Activated CD8-positive, alpha-beta memory T cell treated with anti-CD3 and anti-CD28 coated beads, Interleukin-2, amount 50 U/mL, for 24 hours (primary cell): ENCODE results near the gene RPF1.
A peak's percentile ranks its signal among the peaks of the same experiment; 100 is the strongest.
"Not testable (repeated sequence)": the region's sequence is repeated elsewhere in the genome, so short reads cannot be mapped to it uniquely, and the experiment has no call there.

Source experiments
- DNase-seq: peaks from one replicate; pipeline ENCODE4 v3.0.0-alpha.2; 2020; ENCODE audit errors: extremely low read depth

The RPF1 gene, protein sequence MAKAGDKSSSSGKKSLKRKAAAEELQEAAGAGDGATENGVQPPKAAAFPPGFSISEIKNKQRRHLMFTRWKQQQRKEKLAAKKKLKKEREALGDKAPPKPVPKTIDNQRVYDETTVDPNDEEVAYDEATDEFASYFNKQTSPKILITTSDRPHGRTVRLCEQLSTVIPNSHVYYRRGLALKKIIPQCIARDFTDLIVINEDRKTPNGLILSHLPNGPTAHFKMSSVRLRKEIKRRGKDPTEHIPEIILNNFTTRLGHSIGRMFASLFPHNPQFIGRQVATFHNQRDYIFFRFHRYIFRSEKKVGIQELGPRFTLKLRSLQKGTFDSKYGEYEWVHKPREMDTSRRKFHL

DNA sequence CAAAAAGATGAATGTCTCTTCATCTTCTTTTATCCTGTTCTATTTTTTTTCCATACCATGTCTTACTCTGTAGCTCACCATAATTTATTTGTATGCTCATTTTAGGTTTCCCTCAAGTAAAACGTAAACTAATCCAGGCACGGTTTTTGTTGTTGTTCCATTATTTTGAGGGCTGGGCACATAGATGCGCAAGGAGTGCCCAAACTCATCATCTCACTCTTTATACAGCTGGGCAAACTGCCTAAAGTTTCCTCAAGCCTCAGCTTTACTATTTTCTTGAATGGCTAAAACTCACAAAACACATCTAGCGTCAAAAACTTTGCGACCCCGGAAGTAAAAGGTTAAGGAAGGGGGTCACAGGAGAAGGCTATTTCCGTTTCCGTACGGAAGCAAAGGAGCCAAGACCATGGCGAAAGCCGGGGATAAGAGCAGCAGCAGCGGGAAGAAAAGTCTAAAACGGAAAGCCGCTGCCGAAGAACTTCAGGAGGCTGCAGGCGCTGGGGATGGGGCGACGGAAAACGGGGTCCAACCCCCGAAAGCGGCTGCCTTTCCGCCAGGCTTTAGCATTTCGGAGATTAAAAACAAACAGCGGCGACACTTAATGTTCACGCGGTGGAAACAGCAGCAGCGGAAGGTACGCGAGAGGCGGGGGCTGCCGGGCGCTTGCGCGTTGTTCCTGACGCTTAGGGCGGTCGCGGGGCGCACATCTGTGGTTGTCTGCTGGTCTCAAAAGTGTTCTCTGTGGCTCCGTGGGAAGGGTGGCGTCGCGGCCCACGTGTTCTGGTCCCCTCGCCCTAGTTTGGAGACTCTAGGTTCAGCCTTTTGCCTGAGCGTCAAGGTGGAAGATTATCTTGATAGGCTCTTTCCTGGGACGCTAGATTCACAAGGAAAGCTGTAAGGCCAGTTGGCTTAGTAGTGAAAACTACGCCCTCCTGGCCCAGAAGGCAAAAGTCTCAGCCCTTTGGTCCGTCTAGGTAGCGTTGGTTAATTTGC lies at the start of gene RPF1:
Gene RPF1 (plus strand): TSS at position 391 of the 993 bp plus-strand sequence. CDS start 16 bp downstream, at position 407.
- peak; percentile 56 for DNase-seq

DNA sequence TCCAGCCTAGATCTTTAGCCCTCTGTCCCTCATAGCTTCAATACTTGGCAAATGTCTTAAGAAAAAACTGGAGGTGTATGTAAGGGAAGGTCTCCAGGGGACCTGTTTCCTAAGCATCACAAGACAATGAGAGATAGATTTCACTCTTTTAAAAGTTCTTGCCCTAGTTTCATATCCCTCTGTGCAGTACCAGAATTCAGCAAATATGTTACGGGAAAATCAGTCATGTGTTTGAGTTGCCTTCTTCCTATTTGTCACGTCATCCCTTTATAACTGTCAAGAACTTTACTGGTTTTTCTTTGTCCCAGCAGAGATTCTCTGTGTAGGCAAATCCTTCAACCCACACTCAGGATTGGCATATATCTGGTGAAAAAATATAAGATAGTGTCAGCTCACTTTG lies 48.5 kb upstream of the RPF1 start:
- DNase-seq, result no peak

DNA sequence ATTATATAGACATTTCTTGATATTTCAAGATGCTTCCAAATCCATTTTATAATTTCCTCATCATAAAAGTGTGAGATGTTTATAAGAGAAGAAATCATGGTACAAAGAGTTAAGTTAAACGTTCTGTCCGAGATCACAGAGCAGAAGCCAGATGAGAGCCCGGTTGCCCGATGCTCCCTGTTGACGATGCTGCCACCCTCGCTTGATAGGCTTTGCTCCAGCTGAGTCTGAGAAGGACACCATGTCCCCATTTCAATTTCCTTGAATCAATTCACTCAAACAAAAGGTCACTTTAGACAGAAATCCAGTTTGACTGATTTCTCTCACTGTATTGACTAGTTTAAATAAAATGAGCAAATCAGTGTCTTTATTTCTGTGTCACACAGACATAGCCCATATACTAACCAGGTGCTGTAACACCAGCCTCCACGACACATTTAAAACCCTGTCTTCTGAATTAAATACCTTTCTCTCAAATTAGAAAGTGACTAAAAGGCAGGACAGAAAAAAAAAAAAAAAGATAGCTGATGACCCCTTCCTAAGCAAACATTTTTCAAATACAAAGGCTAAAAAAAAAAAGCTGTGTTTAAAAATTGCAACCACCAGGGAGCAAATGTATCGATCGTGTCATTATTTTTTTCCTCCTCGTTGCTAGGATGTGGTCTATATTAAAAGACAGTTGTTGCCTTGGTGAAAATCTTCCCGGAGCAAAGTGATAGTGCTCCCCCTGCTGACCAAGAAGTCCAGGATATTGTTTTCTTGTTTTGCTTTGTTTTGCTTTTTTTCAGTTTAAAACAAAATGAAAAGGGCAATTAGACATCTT lies 45.6 kb upstream of the RPF1 start:
- DNase-seq, result peak; percentile 26

DNA sequence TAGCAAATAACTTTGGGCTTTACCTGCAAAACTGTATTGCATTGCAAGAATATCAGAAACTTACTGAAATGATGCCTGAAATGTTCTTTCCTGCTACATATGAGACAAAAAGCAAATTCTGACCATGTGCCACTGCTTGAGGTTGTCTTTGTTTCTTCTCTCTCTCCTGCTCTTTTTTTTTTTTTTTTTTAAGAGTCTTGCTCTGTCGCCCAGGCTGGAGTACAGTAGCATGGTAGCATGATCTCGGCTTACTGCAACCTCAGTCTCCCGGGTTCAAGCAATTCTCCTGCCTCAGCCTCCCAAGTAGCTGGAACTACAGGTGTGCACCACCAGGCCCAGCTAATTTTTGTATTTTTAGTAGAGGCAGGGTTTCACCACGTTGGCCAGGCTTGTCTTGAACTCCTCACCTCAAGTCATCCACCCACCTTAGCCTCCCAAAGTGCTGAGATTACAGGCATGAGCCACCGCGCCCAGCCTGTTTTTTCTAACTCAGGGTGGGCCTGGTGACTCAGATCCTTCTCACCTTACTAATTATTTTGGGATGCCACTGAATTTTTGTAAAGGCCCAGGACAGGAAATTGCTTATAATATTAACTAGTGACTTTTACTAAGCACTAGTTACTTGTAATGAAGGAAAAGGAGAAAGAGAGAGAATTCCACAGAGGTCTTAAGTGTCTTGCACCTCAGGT lies 44.8 kb upstream of the RPF1 start:
- no peak for DNase-seq

DNA sequence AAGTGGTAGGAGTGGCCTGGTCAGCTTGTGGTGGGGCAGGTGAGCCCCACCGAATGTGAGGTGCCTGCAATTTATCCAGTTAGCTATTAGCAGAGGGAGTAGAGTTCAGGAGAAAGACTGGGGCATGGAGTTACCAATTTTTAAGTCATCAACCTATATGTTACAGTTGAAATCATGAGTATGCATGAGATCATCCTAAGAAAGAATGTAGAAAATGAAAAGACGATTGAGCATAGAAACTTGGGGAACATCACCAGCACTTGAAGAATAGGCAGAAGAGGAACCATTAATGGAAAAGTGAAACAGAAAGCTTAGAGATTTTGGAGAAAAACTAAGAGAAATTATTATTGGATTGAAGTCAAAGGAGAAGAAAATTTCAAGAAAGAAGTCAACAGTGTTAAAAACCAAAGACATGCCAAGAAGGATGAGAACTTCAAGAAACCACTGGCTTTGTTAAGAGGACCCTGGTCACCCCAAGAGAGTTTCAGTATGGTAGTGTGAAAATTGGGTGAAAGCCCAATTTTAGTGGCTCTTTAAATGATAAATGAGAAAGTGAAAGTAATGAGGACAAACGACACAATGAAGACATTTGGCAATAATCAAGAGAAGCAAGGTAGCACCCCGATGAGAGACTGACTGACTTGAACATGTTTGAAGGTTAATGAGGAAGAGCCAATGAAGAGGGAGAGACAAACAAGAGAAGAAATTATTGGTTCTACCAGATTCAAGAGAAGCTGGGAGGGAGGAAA lies 44.1 kb upstream of the RPF1 start:
- DNase-seq, result no peak

DNA sequence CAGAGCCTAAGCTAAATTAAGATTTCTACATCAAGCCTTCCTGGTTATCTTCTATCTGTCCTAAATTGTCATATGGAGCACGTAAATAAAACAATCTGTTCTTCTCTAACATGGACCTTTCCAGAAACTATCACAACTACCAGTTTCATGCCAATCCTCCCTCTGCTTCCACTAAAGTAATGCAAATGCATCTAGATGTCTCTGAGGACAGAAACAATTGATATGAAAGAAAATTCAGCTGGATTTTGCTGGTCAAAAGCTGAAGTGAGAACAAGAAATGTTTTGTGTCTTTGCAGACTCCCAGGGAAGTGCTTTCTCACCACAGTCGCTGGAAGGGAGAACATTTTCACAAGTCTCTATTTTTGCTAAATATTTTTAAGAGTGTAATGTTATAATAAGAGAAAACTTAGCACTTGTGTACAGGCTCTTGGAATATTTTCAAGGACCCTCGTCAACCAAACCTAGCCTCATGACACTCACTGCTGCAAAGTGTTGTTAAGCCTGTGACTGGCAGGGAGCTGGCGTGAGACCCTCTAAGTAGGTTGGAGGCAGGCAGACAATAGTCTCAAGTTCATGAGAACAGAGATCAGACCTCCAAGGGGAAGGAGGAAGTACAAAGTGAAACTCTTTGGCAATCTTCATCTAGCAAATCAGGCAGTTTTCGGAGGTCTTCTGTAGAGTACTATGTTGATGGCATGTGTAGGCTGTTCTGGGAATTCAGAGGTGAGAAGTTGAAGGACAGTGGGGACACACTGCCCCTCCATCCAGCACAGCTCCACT lies 42.0 kb upstream of the RPF1 start:
- DNase-seq, result no peak

DNA sequence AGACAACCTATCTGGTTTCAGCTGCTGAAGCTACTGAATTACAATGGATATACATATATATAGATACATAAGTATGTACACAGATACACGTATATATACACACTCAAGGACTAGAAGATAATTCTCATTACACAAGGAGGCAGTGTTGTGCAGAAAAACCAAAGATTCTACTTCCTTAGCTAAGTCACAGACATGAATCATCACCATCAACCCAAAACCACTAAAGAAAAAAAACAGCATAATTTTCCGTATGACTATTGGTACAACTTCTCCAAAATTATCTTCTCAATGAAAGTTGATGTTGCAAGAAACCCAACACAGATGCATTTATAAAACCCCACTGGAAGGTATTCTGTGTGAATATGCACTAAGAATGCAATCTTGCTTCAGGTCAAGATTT lies 36.8 kb upstream of the RPF1 start:
- no peak for DNase-seq

DNA sequence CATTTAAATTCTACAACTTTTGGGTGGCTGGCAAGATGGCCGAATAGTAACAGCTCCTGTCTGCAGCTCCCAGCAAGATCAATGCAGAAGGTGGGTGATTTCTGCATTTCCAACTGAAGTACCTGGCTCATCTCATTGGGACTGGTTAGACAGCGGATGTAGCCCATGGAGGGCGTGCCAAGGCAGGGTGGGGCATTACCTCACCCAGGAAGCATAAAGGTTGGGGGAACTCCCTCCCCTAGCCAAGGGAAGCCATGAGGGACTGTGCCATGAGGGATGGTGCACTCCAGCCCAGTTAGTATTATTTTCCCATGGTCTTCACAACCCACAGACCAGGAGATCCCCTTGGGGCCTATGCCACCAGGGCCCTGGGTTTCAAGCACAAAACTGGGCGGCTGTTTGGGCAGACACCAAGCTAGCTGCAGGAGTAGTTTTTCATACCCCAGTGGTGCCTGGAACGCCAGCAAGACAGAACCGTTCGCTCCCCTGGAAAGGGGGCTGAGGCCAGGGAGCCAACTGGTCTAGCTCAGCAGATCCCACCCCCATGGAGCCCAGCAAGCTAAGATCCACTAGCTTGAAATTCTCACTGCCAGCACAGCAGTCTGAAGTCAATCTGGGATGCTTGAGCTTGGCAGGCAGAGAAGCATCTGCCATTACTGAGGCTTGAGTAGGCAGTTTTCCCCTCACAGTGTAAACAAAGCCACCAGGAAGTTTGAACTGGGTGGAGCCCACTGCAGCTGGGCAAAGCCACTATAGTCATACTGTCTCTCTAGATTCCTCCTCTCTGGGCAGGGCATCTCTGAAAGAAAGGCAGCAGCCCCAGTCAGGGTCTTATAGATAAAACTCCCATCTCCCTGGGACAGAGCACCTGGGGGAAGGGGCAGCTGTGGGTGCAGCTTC lies 36.1 kb upstream of the RPF1 start:
- DNase-seq, result not testable (repeated sequence)

DNA sequence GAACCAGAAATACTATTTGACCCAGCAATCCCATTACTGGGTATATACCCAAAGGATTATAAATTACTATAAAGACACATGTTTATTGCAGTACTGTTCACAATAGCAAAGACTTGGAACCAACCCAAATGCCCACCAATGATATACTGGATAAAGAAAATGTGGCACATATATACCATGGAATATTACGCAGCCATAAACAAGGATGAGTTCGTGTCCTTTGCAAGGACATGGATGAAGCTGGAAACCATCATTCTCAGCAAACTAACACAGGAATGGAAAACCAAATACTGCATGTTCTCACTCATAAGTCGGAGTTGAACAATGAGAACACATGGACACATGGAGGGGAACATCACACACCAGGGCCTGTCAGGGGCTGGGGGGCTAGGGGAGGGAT lies 30.4 kb upstream of the RPF1 start:
- not testable (repeated sequence) for DNase-seq

DNA sequence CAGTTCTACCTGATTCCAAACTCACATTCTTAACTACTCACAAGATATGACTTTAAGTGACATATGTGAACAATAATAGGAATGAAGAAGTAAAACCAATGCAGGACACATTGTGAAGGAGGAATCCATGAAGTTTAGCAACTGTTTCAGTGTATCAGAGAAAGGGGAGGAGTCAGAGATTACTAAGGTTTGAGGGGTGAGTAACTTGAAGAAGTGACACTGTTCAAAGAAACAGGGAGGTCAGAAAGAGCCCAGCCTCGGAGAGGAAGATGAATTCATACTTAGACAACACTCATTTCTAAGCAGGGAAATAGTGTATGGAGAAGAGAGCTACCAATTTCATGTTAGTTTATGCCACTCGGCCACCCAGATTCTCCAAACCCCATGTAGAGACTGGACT lies 28.2 kb upstream of the RPF1 start:
- no peak for DNase-seq

DNA sequence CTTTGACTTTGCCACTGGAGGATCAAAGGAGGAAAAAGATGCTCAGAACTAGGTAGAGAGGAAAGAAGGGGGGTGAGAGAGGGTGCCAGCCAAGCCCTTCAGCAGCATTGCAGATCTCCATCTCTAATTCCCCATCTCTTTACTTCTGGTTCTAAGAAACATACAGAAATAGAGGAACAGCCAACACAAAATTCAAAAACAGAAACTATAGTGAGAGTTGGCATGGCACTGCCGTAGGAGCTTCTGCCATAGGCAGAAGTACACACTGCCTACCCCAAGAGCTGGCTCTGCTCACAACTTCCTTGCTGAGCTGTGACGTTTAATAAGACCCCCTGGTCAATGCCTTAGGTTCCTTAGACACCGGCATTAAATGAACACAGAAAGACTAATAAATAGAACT lies 26.6 kb upstream of the RPF1 start:
- DNase-seq, result no peak

DNA sequence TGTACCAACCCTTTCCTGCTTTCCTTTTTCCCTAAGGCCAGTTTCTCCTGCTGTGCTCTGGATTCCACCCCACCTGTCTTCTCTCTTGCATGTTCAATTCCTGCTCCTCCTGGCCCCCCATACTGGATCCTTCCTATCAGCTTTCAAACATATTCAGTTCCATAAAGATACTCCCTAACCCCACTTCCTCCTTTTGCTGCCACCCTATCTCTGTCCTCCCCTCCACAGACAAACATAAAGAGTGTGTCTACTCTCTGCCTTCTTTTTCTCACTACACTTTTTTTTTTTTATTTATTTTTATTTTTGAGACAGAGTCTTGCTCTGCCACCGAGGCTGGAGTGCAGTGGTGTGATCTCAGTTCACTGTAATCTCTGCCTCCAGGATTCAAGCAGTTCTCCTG lies 16.9 kb upstream of the RPF1 start:
- no peak for DNase-seq

DNA sequence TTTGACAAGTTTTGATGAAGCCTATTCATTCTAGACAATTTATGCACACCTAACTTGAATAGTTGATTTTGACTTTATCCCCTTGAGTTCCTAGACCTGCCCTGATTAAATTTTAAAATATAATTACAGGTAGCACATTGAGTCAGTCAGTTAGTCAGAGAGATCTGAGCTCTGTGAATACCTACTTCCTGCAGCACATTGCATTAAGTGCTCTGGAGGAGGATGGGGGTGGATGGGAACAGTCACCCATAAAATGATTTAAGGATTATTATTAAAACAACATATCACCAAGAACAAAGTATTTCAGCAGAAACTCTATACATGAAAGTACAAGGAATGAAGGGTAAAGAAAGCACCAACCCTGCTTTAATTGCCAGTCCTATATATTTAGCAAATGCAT lies 11.8 kb upstream of the RPF1 start:
- no peak for DNase-seq

DNA sequence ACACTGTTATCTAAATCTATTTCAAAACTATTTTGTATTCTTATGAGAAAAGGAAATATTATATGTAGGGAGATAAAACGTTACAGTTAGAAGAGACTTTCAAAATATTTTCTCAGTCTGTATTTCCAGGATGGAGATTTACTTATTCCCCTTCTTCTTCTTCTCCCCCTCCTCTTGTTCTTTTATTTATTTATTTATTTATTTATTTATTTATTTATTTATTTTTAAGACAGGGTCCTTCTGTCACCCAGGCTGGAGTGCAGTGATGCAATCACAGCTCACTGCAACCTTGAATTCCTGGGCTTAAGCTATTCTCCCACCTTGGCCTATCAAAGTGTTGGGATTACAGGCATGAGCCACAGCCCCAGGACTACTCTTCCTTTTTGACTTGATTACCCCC lies 2.8 kb upstream of the RPF1 start:
- DNase-seq, result no peak

DNA sequence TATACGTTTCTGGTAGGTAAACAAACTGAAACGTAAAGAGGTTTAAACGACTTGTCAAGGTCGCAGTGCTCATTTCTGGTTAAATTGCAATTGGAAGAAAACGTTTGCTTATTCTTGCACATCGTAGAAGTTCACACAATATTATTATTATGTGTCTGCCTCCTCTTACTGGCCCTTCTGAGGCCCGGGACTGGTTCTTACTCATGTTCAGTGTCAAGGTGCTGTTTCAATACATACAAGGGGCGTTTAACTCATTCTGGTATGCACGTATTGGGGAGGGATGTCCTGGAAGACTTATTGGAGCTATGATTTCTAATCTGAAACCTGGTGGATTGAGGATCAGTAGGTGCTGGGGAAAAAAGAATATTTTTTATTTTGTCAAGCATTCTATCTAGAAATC lies 932 bp downstream of the RPF1 start:
- no peak for DNase-seq

DNA sequence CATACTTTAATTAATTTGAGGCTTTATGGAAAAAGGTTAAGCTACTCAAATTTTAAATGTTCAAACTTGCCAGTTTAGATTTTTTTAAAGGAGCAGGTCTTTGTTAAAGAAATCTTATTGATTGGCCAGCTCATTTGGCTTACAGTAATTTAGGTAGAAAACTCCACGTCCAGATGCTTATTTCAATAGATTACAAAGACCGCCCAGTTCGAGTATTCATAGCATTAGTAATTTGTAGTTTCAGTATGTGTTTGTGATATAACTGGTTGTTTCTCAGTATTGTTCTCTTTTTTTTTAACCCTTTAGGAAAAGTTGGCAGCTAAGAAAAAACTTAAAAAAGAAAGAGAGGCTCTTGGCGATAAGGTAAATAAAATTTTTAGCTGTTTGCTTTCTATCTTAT lies 1.6 kb downstream of the RPF1 start:
- no peak for DNase-seq

DNA sequence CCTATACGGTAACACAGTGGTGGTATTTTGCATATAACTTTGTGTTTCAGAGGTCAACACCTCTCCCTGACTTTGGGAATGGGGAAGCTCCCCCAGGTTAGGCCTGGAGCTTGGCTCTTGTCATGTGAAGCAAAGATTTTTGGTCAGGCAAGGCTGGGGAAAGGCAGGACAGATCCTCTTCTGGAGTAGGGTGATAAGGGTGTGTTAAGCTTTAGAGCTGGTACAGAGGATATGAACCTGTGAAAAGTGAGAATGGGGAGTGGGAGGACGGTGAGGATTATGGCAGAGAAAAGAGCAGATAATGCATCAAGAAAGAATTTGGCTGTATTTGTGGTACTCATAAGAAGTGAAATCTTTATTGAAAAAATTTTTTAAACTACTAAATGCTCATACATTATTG lies 2.3 kb downstream of the RPF1 start:
- DNase-seq, result no peak

DNA sequence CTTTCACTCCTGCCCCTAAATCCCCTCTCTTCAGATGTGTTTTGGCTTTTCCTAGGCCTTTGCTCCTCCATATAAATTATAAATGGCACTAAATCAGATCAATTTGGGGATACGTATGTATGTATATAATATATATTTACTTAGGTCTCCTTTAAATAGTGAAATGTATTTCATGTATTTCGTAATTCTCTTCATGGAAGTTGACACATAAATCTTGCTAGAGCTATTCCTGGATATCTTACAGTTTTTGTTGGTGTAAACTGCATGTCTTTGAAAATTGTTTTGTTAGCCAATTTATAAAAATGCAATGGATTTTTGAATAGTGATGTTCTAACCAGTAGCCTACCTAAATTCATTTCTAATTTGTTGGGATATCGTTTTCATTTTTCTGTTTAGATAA lies 9.0 kb downstream of the RPF1 start:
- no peak for DNase-seq

DNA sequence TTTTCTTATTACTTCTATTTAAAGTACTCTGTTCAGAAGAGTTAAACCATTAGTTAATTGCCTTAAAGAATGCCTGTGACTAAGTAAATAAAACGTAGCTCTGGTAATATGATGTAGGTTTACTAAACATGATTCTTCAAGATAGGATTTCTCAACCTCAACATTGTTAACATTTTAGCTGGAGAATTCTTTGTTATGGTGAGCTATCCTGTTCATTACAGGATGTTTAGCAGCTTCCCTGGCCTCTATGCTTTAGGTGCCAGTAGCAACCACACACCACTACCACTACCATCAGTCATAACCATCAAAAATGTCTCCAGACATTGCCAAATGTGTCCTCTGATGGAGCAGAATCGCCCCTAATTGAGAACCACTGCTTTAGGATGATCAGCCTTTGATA lies 10.7 kb downstream of the RPF1 start:
- DNase-seq, result no peak
